Stimulated activated CD4-positive, alpha-beta T cell treated with anti-CD3 and anti-CD28 coated beads, TNF-alpha, amount 100 ng/mL, for 24 hours (primary cell): ENCODE measurements around the gene ZNF195.
A peak's percentile ranks its signal among the peaks of the same experiment; 100 is the strongest.
"Not testable (repeated sequence)": the region's sequence is repeated elsewhere in the genome, so short reads cannot be mapped to it uniquely, and the experiment has no call there.

Experiments
- DNase-seq, 3 experiments: peaks; one replicate each; pipeline ENCODE4 v3.0.0-alpha.2; 2020; ENCODE audit warnings: low read depth in 3 of 3

The ZNF195 gene

GRCh38 chr11:3353066-3353465 lies 25.9 kb downstream of the ZNF195 start:
- DNase-seq: no peak

GRCh38 chr11:3347127-3347526 lies 31.8 kb downstream of the ZNF195 start:
- no peak for DNase-seq

GRCh38 chr11:3346587-3346986 lies 32.4 kb downstream of the ZNF195 start:
- DNase-seq: no peak

GRCh38 chr11:3345736-3346135 lies 33.2 kb downstream of the ZNF195 start:
- no peak for DNase-seq

GRCh38 chr11:3344327-3345174 lies 34.4 kb downstream of the ZNF195 start:
- no peak for DNase-seq

GRCh38 chr11:3342709-3343108 lies 36.2 kb downstream of the ZNF195 start:
- DNase-seq: no peak

- DNase-seq: peak; percentile 37 to 64 (median 46)
Observed at GRCh38 chr11:3341298-3341697, 37.6 kb downstream of the ZNF195 start.

GRCh38 chr11:3340025-3340424 lies 38.9 kb downstream of the ZNF195 start:
- DNase-seq: no peak

- no peak for DNase-seq
Observed at GRCh38 chr11:3339340-3339624, 39.7 kb downstream of the ZNF195 start.

GRCh38 chr11:3338569-3339339 lies 40.2 kb downstream of the ZNF195 start:
- DNase-seq: no peak

- DNase-seq: not testable (repeated sequence)
Observed at GRCh38 chr11:3336420-3336819, 42.5 kb downstream of the ZNF195 start.

GRCh38 chr11:3333157-3333556 lies 45.8 kb downstream of the ZNF195 start:
- not testable (repeated sequence) for DNase-seq

- not testable (repeated sequence) for DNase-seq
Observed at GRCh38 chr11:3331078-3331477, 47.9 kb downstream of the ZNF195 start.

GRCh38 chr11:3330064-3330463 lies 48.9 kb downstream of the ZNF195 start:
- DNase-seq: not testable (repeated sequence)

- DNase-seq: not testable (repeated sequence)
Observed at GRCh38 chr11:3328503-3328902, 50.4 kb downstream of the ZNF195 start.

GRCh38 chr11:3326450-3326849 lies 52.5 kb downstream of the ZNF195 start:
- not testable (repeated sequence) for DNase-seq

- not testable (repeated sequence) for DNase-seq
Observed at GRCh38 chr11:3324724-3325123, 54.2 kb downstream of the ZNF195 start.
